ENCODE data around the gene SLC38A11.

The SLC38A11 gene

DNA sequence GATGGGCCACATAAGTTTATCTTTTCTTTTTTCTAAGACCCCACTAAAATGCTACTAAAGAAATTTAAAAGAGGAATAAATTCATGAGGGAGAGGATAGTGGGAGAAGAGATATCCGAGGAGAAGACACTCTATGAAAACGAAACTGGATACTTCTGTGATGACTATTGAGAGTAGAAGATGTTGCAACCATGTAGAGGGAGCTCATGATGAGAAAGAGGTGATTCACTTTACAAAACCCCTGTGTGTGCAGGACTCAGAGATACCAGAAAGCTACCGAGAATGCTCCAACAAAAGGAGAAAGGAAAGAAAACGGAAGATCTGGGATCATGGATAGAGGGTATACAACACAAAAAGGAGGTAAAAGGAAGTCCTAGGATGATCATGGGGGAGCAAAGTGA, 34.9 kb downstream of the SLC38A11 start:
- Mint-ChIP-seq H3K9me3 (peaks cover 0 to 3% of the 10 kb centered on the region in 2 donors), H3K27me3 (no peaks in the 10 kb centered on the region), H3K27ac (no peak overlapping the region), H3K4me3 (no peak overlapping the region), H3K4me1 (ENCODE audit: low read depth in 2 of 2) (no peaks in the 10 kb centered on the region), H3K36me3 (ENCODE audit: insufficient read depth) (no peaks in the 10 kb centered on the region)
- DNase-seq, result no peak
- no peak for ATAC-seq (replicated peaks)

DNA sequence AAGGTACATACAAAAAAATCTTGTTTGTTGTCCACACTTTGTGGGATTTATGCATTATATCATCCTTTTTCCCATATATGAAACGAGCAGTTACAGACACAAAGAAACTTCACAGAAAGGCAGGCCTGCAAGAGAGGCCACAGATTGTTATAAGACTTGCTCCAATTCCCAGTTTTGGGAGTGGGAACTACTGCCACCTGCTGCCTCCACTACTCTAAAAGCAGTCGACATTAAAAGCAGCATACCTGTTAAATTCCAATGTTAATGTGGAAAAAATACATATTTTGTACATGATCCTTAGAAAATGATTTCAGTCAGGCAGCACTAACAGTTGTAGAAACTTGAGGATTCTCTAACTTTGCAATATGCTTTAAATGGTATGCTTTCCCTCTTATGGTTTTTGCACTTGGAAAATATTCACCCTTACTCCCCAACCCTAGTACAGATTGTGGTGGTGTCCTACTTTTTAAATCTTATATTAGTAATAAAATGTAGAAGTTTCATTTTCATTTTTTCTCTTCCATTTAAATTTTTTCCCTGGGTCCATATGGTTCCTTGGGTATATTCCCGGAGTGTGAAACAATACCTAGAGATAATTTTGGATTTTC, 37.9 kb downstream of the SLC38A11 start:
- ATAC-seq (replicated peaks) (no peak), DNase-seq (no peak)
- no peaks in the 10 kb centered on the region for H3K4me1 Mint-ChIP-seq (ENCODE audit: low read depth in 2 of 2)
- no peak overlapping the region for H3K4me3 Mint-ChIP-seq
- no peaks in the 10 kb centered on the region for H3K27me3 Mint-ChIP-seq
- H3K27ac Mint-ChIP-seq, result no peak overlapping the region
- peaks cover 2 to 9% of the 10 kb centered on the region in 2 donors for H3K9me3 Mint-ChIP-seq
- no peaks in the 10 kb centered on the region for H3K36me3 Mint-ChIP-seq (ENCODE audit: insufficient read depth)

DNA sequence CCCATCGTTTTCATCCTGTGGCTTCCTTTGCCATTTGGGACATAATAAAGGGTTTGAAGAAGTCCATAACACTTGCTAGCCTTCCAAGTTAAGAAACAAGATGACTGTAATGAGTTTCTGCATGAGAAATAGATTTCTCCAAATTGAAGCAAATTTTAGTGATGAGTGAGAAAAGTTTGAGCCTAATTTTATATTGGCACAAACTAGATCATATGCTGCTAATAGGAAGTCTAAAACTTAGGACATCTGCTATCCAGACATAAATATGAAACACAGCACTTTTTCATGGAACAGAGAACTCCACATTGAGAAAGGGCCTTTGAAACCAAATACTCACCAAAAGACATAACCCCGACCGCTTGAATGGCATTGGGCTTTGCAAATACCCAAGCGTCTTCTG, 39.8 kb downstream of the SLC38A11 start:
- no peaks in the 10 kb centered on the region for H3K36me3 Mint-ChIP-seq (ENCODE audit: insufficient read depth)
- H3K4me1 Mint-ChIP-seq (ENCODE audit: low read depth in 2 of 2), result no peaks in the 10 kb centered on the region
- no peak for DNase-seq
- no peaks in the 10 kb centered on the region for H3K27me3 Mint-ChIP-seq
- H3K4me3 Mint-ChIP-seq, result no peak overlapping the region
- no peak for ATAC-seq (replicated peaks)
- no peak overlapping the region for H3K27ac Mint-ChIP-seq
- peaks cover 2 to 9% of the 10 kb centered on the region in 2 donors for H3K9me3 Mint-ChIP-seq

DNA sequence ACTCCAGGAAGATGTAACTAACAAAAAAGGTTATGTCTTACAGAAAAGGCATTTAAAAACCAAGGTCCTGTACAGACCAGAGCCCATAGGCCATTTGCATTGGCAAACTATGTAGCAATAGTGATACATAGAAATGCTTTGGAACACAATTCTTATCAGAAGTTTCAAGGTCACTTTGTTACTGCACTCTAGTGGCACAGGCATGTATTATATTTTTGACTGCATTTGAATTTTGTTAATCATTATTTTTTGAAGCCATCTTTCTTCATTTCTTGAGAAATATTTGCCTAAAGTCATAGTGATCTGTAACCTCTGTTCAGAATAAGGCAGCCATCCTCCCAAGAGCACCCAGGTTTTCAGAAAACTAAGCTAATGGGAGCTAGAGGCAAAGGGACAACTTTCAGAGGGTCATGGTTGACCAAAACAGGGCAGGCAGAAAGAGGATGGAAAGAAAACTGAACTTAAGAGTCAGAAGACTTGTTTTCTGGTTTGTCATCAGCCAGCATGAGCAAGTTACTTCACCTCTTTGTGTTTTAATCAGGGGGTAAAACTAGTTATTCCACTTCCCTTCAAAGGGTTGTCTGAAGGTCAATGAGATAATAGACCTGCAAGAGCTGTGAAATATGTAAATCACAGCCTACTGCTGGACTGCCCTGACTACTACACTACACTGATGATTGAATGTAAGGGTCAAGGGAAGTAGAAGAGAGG, 41.5 kb downstream of the SLC38A11 start:
- H3K4me1 Mint-ChIP-seq (ENCODE audit: low read depth in 2 of 2), result no peaks in the 10 kb centered on the region
- no peaks in the 10 kb centered on the region for H3K36me3 Mint-ChIP-seq (ENCODE audit: insufficient read depth)
- no peak for DNase-seq

DNA sequence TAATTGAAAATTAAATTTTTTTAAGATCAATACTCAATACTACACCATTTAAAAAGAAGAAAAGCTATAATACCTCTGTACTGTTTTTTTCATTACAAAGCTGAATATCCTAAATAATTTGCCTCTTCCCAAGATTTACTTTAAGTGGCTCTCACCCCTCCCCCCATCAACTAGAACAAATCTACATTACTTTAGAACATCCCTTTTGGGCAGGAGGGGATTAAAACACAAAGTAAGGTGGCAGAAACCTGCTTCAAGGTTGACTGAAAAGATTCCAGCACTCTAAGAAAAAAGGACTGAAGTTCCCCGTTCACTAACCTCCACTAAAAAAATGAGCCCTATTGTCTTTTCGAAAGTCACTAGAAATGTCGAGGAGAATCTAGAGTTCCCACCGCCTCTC, 42.3 kb downstream of the SLC38A11 start:
- Mint-ChIP-seq H3K27me3 (no peaks in the 10 kb centered on the region), H3K4me3 (no peak overlapping the region)

More for the DNA sequence above, 41.5 kb downstream of the SLC38A11 start:
- no peak for ATAC-seq (replicated peaks)
- Mint-ChIP-seq H3K4me3 (no peak overlapping the region), H3K27me3 (no peaks in the 10 kb centered on the region), H3K9me3 (peaks cover 2 to 9% of the 10 kb centered on the region in 2 donors), H3K27ac (no peak overlapping the region)

DNA sequence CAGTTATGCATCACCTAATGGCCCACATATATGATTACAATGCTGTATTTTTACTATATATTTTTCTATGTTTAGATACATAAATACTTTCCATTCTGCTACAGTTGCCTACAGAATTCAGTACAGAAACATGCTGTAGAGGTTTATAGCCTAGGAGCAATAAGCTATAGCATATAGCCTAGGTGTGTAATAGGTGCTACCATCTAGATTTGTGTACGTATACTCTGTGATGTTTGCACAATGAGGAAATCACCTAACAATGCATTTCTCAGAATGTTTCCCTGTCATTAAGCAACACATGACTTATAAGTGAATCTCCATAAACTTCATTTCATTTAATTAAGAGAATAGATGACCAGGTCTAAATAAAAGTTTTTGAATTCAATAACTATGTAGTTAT, 43.5 kb downstream of the SLC38A11 start:
- ATAC-seq (replicated peaks), result no peak
- Mint-ChIP-seq H3K9me3 (peaks cover 2 to 17% of the 10 kb centered on the region in 2 donors), H3K36me3 (ENCODE audit: insufficient read depth) (no peaks in the 10 kb centered on the region), H3K27ac (no peak overlapping the region), H3K27me3 (no peaks in the 10 kb centered on the region), H3K4me1 (ENCODE audit: low read depth in 2 of 2) (no peaks in the 10 kb centered on the region), H3K4me3 (no peak overlapping the region)
- DNase-seq, result no peak

More for the DNA sequence above, 42.3 kb downstream of the SLC38A11 start:
- Mint-ChIP-seq H3K4me1 (ENCODE audit: low read depth in 2 of 2) (no peaks in the 10 kb centered on the region), H3K36me3 (ENCODE audit: insufficient read depth) (no peaks in the 10 kb centered on the region), H3K9me3 (peaks cover 2 to 9% of the 10 kb centered on the region in 2 donors), H3K27ac (no peak overlapping the region)
- DNase-seq (no peak), ATAC-seq (replicated peaks) (no peak)

DNA sequence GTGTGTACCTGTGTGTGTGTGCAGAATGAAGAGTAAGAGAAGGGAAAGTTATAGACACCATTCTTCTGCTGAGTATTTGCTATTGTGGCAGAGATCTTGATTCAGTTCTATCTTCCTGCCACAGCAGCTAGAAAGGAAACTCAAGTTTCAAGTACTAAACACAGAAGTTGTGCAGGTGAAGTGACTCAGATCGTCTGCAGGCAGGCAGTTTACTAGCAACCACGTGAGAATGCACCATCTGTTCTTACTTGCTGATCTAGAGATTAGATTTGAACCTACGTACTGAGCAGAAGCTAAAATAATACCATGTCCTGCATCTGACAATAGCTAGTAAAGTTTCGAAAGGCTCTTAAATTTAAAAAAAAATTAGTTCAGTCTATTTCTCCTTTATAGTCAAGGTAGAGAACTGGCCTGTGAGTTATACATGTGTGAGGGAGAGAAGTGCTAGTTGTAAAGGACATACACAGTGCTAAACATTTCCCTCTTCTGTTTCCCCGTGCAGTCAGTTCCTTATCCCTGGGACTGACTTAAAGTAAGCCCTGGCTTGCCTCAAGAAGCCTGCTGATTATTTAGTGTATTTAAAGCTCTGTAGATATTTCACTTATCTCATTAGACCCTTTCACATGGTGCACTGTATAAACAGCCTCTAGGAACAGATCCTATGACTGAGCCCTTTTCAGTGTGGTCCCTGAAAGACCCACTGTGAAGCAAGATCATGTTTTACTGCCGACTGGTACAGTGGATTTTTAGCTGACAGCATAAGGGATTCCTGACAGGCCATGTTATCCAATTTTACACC, 45.0 kb downstream of the SLC38A11 start:
- DNase-seq (no peak), ATAC-seq (replicated peaks) (no peak)
- Mint-ChIP-seq H3K9me3 (peaks cover 2 to 17% of the 10 kb centered on the region in 2 donors), H3K4me1 (ENCODE audit: low read depth in 2 of 2) (no peaks in the 10 kb centered on the region), H3K27ac (no peak overlapping the region), H3K36me3 (ENCODE audit: insufficient read depth) (no peaks in the 10 kb centered on the region), H3K4me3 (no peak overlapping the region), H3K27me3 (no peaks in the 10 kb centered on the region)

DNA sequence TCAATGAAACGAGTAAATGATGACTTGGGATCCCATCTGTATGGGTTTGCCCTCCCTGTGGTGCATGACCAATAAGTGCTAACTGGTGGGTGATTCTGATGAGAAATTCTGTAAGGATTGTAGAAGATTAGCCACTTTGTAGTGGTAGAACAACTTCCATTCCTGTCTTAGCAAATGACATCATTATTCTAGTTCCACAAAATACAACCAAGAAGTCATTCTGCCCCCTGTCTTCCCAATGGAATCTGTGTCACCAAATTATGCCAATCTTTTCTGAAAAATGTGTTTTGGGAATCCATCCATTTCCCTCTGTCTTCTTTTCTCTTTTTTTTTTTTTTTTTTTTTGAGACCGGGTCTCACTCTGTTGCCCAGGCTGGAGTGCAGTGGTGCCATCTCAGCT, 48.4 kb downstream of the SLC38A11 start:
- Mint-ChIP-seq H3K4me3 (no peak overlapping the region), H3K27me3 (no peaks in the 10 kb centered on the region), H3K27ac (no peak overlapping the region), H3K4me1 (ENCODE audit: low read depth in 2 of 2) (no peaks in the 10 kb centered on the region), H3K9me3 (peaks cover 0 to 8% of the 10 kb centered on the region in 2 donors), H3K36me3 (ENCODE audit: insufficient read depth) (no peaks in the 10 kb centered on the region)
- no peak for ATAC-seq (replicated peaks)
- no peak for DNase-seq

DNA sequence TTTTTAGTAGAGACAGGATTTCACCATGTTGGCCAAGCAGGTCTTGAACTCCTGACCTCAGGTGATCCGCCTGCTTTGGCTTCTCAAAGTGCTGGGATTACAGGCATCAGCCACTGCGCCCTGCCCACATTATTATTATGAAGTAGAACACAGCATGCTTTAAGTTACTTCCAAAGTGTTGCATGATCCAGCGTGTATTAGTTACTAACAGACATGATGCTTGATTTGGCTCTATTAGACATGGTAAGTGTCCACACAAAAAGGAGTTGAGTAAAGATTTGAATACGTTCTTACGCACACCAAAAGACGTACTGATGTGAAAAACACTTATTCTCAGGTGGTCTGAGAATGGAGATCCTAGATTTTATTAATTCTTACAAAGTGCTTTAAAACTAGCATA, 50.0 kb downstream of the SLC38A11 start:
- Mint-ChIP-seq H3K27me3 (no peaks in the 10 kb centered on the region), H3K4me3 (no peak overlapping the region), H3K27ac (no peak overlapping the region), H3K4me1 (ENCODE audit: low read depth in 2 of 2) (no peaks in the 10 kb centered on the region), H3K9me3 (peaks cover 2 to 9% of the 10 kb centered on the region in 2 donors), H3K36me3 (ENCODE audit: insufficient read depth) (no peaks in the 10 kb centered on the region)
- ATAC-seq (replicated peaks) (no peak), DNase-seq (no peak)

DNA sequence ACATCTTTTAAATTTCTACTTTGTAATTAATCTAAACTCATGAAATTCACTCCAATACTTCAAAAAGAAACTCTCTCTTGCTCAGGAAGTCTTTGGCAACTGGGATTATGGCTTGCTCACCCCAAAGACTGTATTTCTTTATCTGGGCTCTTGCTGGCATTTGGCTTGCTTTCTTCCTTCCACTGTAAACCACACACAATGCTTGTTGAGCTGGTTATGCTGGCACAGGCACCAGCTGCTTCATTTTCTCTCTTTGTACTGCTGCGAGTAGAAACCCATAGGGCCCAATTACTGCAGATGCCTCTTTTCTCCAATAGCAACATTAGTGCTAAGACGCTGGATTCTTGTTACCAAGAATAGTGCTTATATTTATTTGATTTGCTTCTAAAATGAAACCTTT, 51.4 kb downstream of the SLC38A11 start:
- DNase-seq (no peak), ATAC-seq (replicated peaks) (no peak)
- Mint-ChIP-seq H3K36me3 (ENCODE audit: insufficient read depth) (no peaks in the 10 kb centered on the region), H3K4me1 (ENCODE audit: low read depth in 2 of 2) (no peaks in the 10 kb centered on the region), H3K27me3 (no peaks in the 10 kb centered on the region), H3K9me3 (peaks cover 4 to 18% of the 10 kb centered on the region in 2 donors), H3K4me3 (no peak overlapping the region), H3K27ac (no peak overlapping the region)

DNA sequence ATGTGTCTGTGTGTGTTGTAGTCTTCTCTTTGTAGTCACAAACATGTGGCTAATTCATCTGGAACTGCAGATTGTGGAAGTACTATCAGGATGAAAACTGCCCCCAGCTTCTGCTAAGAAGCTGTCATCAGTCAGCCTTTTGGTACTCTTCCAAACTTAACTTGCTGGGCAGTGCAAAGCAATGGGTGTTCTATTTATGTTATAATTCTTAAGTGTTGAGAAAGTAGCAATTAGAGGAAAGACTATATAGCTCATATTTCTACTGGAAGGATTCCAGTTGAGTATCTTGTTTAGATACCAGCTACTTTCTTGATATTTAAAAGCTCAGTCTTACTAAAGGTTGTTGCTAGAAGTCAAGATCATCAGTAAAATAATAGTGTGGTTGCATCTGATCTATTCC, 52.1 kb downstream of the SLC38A11 start:
- no peaks in the 10 kb centered on the region for H3K4me1 Mint-ChIP-seq (ENCODE audit: low read depth in 2 of 2)
- no peak overlapping the region for H3K27ac Mint-ChIP-seq
- ATAC-seq (replicated peaks) (no peak), DNase-seq (no peak)
- H3K27me3 Mint-ChIP-seq, result no peaks in the 10 kb centered on the region
- H3K36me3 Mint-ChIP-seq (ENCODE audit: insufficient read depth), result no peaks in the 10 kb centered on the region
- H3K9me3 Mint-ChIP-seq, result peaks cover 4 to 18% of the 10 kb centered on the region in 2 donors
- no peak overlapping the region for H3K4me3 Mint-ChIP-seq

DNA sequence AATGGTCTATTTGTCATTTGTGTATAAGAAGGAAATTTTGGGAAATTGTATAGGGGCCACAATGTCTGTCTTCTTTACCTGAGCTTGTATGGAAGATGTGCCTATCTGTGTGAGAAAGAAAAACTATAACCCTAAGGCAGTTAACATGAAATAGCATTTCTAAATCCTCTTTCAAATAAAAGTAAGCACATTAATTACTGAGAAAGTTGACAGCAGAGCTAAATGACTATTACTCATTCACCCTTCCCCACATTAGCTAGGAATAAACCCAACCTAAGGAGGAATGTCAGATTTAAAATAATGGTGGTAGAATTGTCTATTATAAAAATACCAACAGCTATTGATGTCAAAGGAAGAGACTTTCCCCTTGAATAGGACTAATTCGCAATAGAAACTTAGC, 56.2 kb downstream of the SLC38A11 start:
- Mint-ChIP-seq H3K4me3 (no peak overlapping the region), H3K4me1 (ENCODE audit: low read depth in 2 of 2) (no peaks in the 10 kb centered on the region), H3K27ac (no peak overlapping the region), H3K36me3 (ENCODE audit: insufficient read depth) (no peaks in the 10 kb centered on the region), H3K27me3 (no peaks in the 10 kb centered on the region), H3K9me3 (peaks cover 7 to 17% of the 10 kb centered on the region in 2 donors)
- no peak for DNase-seq
- ATAC-seq (replicated peaks), result no peak

DNA sequence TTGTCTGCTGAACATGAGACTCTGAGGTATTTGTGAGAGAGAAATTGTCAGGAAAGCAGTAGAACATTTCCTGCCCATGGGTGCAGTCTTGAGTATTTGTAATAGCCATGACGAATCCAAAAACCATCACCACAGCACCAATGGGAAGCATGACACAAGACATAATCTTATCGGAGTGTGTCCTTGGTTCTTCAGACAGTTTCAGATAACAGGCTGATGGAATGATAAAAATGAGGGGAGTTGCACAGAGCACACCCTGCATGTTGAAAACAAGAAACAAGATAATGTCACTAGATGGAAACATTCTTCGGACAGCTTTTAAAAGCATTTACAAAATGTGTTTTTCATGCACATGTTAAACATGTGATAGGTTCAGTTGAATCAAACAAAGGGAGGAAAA, 56.9 kb downstream of the SLC38A11 start:
- Mint-ChIP-seq H3K4me3 (no peak overlapping the region), H3K36me3 (ENCODE audit: insufficient read depth) (no peaks in the 10 kb centered on the region), H3K27me3 (no peaks in the 10 kb centered on the region), H3K9me3 (peaks cover 7 to 17% of the 10 kb centered on the region in 2 donors), H3K4me1 (ENCODE audit: low read depth in 2 of 2) (no peaks in the 10 kb centered on the region), H3K27ac (no peak overlapping the region)
- DNase-seq (no peak), ATAC-seq (replicated peaks) (no peak)
